GM12878 (cell line): ENCODE data around the gene IL4. TPM values are rescaled to one million over a fixed set of nuclear protein-coding genes. Genes with fewer than 3 reads are reported as not detected.
A peak's percentile ranks its signal among the peaks of the same experiment; 100 is the strongest.

Experiments
- CBFB ChIP-seq: IDR thresholded peaks from 2 replicates; pipeline ENCODE4 v1.6.1; 2016; ENCODE audit warnings: antibody characterized with exemption, low read depth
- CBX3 ChIP-seq: fragments of 200-600 bp; sonication (generic); IDR thresholded peaks from 2 replicates; pipeline ENCODE4 v1.6.1; 2016; ENCODE audit warnings: low read depth, borderline replicate concordance
- CREM ChIP-seq: IDR thresholded peaks from 2 replicates; pipeline ENCODE4 v1.6.1; 2014; ENCODE audit warnings: antibody characterized with exemption, low read depth
- DPF2 ChIP-seq: fragments of 450-650 bp; IDR thresholded peaks from 2 replicates; pipeline ENCODE4 v1.6.1; 2017; ENCODE audit warnings: mild to moderate bottlenecking
- EED ChIP-seq: sonication (generic); IDR thresholded peaks from 2 replicates; pipeline ENCODE4 v1.6.1; 2016; ENCODE audit warnings: antibody characterized with exemption, low read depth
- ETV6 ChIP-seq, 2 experiments: fragments of 450-650 bp in 1 of 2; IDR thresholded peaks in 1 of 2; conservative IDR thresholded peaks in 1 of 2; 2 replicates each; pipeline ENCODE4 v1.6.1; 2014; ENCODE audit warnings: antibody characterized with exemption in 1 of 2, borderline replicate concordance in 1 of 2, low read depth in 1 of 2, mild to moderate bottlenecking in 1 of 2, moderate library complexity in 1 of 2
- FOXM1 ChIP-seq: IDR thresholded peaks from 2 replicates; pipeline ENCODE4 v1.6.1; 2012; ENCODE audit warnings: low read depth, mild to moderate bottlenecking, inconsistent platforms, low read length, moderate library complexity
- IKZF1 ChIP-seq: fragments of 450-650 bp; conservative IDR thresholded peaks from 2 replicates; pipeline ENCODE4 v1.6.1; 2017; ENCODE audit warnings: antibody characterized with exemption, mild to moderate bottlenecking
- JUNB ChIP-seq: IDR thresholded peaks from 2 replicates; pipeline ENCODE4 v1.6.1; 2016; ENCODE audit warnings: antibody characterized with exemption, mild to moderate bottlenecking
- MEF2B ChIP-seq: fragments of 450-650 bp; IDR thresholded peaks from 2 replicates; pipeline ENCODE4 v1.6.1; 2018; ENCODE audit warnings: mild to moderate bottlenecking, moderate library complexity; ENCODE audit not compliant: partially characterized antibody, poor library complexity, severe bottlenecking
- MTA2 ChIP-seq: fragments of 450-650 bp; IDR thresholded peaks from 2 replicates; pipeline ENCODE4 v1.6.1; 2016; ENCODE audit warnings: low read depth, mild to moderate bottlenecking, moderate library complexity
- NFIC ChIP-seq: IDR thresholded peaks from 2 replicates; pipeline ENCODE4 v1.6.1; 2012; ENCODE audit warnings: low read depth, mild to moderate bottlenecking, inconsistent platforms, low read length, moderate library complexity
- POU2F2 ChIP-seq: IDR thresholded peaks from 3 replicates; pipeline ENCODE4 v1.6.1; 2011; ENCODE audit warnings: low read depth, mild to moderate bottlenecking, low read length, borderline replicate concordance
- RELA ChIP-seq: fragments of 450-650 bp; IDR thresholded peaks from 2 replicates; pipeline ENCODE4 v1.8.0; 2014; ENCODE audit warnings: borderline replicate concordance; ENCODE audit not compliant: partially characterized antibody
- RUNX3 ChIP-seq: IDR thresholded peaks from 2 replicates; pipeline ENCODE4 v1.6.1; 2012; ENCODE audit warnings: low read length, inconsistent platforms
- SMAD5 ChIP-seq: IDR thresholded peaks from 2 replicates; pipeline ENCODE4 v1.6.1; 2016; ENCODE audit warnings: antibody characterized with exemption, low read depth
- TAF1 ChIP-seq: IDR thresholded peaks from 2 replicates; pipeline ENCODE4 v1.6.1; 2011; ENCODE audit warnings: mild to moderate bottlenecking, low read depth, low read length, borderline replicate concordance
- TCF3 ChIP-seq: IDR thresholded peaks from 2 replicates; pipeline ENCODE4 v1.6.1; 2012; ENCODE audit warnings: low read depth, mild to moderate bottlenecking, low read length, borderline replicate concordance; ENCODE audit not compliant: insufficient read depth
- ZBED1 ChIP-seq: IDR thresholded peaks from 2 replicates; pipeline ENCODE4 v1.6.1; 2016; ENCODE audit warnings: borderline replicate concordance
- ZZZ3 ChIP-seq: IDR thresholded peaks from 2 replicates; pipeline ENCODE4 v1.6.1; 2011; ENCODE audit warnings: low read depth; ENCODE audit not compliant: control insufficient read depth, insufficient read length
- polyA plus RNA-seq, 11 experiments: library from polyadenylated mRNA; depleted of rRNA in 4 of 11; unstranded in 6 of 11; stranded (reverse) in 5 of 11; fragments of >200 nt; fragmentation: Nextera tagmentation in 4 of 11; fragmentation: Illumina TruSeq in 1 of 11; extraction: Ambion mirVana in 4 of 11; extraction: Trizol in 1 of 11; gene quantifications; 1 replicate in 1 of 11; 2 replicates in 10 of 11; pipeline versions ENCODE4 v1.2.1 to v1.2.3, GENCODE V29; 2011 to 2016; ENCODE audit warnings: inconsistent platforms in 2 of 11, missing spikeins in 2 of 11, low read depth in 1 of 11
- total RNA-seq, 4 experiments: library from RNA; depleted of rRNA in 3 of 4; stranded (reverse); fragments of >200 nt in 3 of 4; fragmentation: Illumina TruSeq in 1 of 4; extraction: Trizol in 1 of 4; gene quantifications; 2 replicates each; pipeline versions ENCODE4 v1.2.1 to v1.2.3, GENCODE V29; 2013 to 2021
- TF ChIP-seq, protein P1 (sequence below): fragments of 450-650 bp; conservative IDR thresholded peaks from 2 replicates; pipeline ENCODE4 v1.6.1; 2017; ENCODE audit warnings: mild to moderate bottlenecking, moderate library complexity

Gene IL4
- total and polyA plus RNA-seq, 10 of the 15 experiments (the other 5 are each of a cell fraction or from before 2014, with no cell fraction given), result 0.20 to 0.80 (median 0.50) TPM; not detected in 7

DNA sequence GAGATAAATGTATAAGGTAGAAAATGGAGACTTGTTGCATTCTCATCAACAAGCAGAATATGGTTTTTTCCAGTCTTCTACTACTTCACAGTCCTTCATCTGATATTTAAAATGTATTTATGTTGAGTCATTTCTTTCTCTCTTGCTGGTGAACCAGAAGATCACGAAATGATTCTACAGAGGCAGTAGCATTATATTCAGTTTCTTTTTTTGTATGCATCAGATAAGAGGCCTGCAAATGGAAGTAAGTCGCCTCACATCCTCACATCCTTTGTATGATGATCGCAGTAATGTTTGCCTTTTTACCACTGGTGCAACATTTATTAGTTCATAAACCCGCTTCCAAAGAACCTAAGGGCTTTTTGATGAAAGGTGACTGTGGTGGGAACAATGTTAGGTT is 37.9 kb upstream of the IL4 start (continued):
- TF ChIP-seq, protein P1, sequence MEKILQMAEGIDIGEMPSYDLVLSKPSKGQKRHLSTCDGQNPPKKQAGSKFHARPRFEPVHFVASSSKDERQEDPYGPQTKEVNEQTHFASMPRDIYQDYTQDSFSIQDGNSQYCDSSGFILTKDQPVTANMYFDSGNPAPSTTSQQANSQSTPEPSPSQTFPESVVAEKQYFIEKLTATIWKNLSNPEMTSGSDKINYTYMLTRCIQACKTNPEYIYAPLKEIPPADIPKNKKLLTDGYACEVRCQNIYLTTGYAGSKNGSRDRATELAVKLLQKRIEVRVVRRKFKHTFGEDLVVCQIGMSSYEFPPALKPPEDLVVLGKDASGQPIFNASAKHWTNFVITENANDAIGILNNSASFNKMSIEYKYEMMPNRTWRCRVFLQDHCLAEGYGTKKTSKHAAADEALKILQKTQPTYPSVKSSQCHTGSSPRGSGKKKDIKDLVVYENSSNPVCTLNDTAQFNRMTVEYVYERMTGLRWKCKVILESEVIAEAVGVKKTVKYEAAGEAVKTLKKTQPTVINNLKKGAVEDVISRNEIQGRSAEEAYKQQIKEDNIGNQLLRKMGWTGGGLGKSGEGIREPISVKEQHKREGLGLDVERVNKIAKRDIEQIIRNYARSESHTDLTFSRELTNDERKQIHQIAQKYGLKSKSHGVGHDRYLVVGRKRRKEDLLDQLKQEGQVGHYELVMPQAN, result no peak
- TF ChIP-seq MEF2B (peak; percentile 67), IKZF1 (0 out of 2 replicates have a peak, but pooled peaks have one; percentile 12), SMAD5 (no peak), NFIC (peak; percentile 98), MTA2 (no peak), ETV6 (conservative IDR thresholded peaks at IDR 0.05 in 1 of 2, IDR thresholded peaks at IDR 0.05 in 1 of 2; ENCODE audit: borderline replicate concordance in 1 of 2, low read depth in 1 of 2) (peak in 1 of 2 experiments; percentile 54; a peak in 1 of 4 replicates), POU2F2 (0 out of 3 replicates have a peak, but pooled peaks have one; percentile 57), JUNB (peak; percentile 98), ZZZ3 (no peak), CBX3 (no peak), CBFB (peak; percentile 53; the same call in 1 of the 2 replicates), RELA (no peak), EED (peak; percentile 31; the same call in 1 of the 2 replicates), RUNX3 (peak; percentile 98), TAF1 (no peak), TCF3 (0 out of 2 replicates have a peak, but pooled peaks have one; percentile 19), CREM (peak; percentile 83), ZBED1 (peak; percentile 83; the same call in 1 of the 2 replicates), FOXM1 (peak; percentile 90), DPF2 (peak; percentile 63; the same call in 1 of the 2 replicates)
